GM11168 (cell line): Measurements from ENCODE around the gene NMT1.

Experiments
- in situ Hi-C: fragments of 300-500 bp; cut with MboI; formaldehyde crosslinking; loops from one replicate; pipeline ENCODE4 v1.12.0; 2022; ENCODE audit warnings: low sequenced_read_pairs; ENCODE audit not compliant: unreplicated experiment

Gene NMT1

GRCh38 chr17:45147581-45148182 lies 86.6 kb downstream of the NMT1 start:
- in situ Hi-C loops = loop anchor here (10.0 kb wide), 1 partner anchor 47 kb away; no protein-coding TSS in a partner anchor

DNA sequence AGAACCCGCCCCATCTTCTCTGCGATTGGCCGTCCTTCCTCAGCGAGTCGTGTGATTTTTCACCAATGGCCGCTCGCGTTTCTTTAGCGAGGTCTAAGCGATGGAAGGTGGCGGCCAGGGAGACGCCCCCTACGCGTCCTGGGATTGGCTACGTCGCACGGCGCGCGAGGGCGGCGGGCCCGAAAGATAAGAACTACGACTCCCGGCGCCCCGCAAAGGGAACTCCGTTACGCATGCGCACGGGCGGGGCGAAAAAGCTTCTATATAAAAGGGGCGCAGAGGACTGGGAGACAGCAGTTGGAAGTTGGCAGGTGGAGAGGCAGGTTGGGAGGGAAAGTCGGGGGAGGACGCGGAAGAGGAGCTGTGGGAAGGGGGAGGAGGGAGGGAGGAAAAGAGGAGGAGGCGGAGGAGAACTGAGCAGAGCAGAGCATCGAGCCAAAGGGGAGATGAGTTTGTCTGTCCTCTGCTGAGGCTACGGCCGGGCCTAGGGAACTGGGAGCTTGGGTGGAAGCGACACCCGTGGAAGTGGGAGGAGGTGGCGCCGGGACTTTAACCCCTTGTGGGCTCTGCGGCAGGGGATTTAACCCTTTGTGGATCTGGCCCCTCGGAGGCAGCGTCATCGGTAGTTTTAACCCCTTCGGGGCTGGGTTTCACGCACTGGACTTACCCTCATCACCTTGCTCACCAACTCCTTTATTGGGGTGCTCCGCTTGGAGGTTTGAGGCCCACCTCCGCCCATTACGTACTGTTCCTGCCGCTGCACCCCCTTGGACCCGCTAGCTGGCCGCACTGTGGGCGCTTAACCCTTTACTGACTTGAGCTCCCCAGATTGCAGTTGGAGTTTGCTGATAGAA lies 87.3 kb downstream of the NMT1 start, which contains the start of gene HEXIM1:
Gene HEXIM1 (plus strand): TSS at position 293 of the 854 bp plus-strand sequence. CDS start 716 bp downstream, outside the sequence.
- in situ Hi-C loops = loop anchor here (10.0 kb wide), 1 partner anchor 46 kb away; no protein-coding TSS in a partner anchor

- in situ Hi-C loops = loop anchor here (10.0 kb wide), 1 partner anchor 46 kb away; no protein-coding TSS in a partner anchor
Measured at GRCh38 chr17:45149037-45149668, 88.0 kb downstream of the NMT1 start.

GRCh38 chr17:45149669-45150664 lies 88.8 kb downstream of the NMT1 start:
- in situ Hi-C loops = loop anchor here (10.0 kb wide), 1 partner anchor 45 kb away; no protein-coding TSS in a partner anchor

DNA sequence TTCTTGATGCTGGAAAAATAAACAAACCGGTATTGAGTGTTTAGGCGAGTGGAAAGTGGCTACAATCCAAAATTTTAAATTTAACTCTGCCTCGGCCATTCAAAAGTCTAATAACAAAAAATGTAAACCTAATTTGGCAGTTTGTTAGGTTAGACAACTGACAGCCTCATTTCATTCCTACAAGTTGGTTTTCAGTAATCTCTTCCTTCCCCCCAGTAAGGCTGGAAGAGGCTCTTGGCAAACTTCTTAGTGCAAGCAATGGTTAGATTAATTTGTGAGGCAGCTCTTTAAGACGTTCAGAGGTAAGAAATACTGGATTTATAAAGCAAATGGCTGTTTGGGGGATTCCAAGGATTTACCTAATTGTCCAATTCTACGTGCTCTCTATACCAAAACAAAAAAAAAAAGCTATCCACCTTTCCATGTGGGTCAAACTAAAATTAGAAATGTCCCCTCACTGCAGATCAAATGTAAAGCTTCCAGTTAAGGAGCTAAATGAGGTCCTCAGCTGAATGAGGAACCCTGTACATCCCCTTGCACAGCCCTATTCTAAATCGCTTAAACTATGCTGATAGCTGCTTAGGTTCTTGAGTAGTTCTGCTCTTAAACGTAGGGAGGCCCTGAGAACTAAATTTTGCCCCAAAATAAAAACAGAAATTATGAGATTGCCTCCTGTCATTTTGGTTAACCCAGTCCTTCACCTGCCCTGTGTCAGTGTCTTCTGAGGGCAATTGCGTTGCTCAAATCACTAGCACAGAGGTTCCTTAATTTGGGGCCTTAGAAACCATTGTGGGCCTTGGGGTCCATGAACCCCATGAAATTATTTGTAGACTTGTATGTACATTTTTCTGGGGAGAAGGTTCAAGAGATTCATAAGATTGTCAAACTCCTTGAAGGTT lies 90.0 kb downstream of the NMT1 start:
- in situ Hi-C loops = no loop called here

- in situ Hi-C loops = no loop called here
Measured at GRCh38 chr17:45155029-45155428, 93.9 kb downstream of the NMT1 start.

- in situ Hi-C loops = no loop called here
Measured at GRCh38 chr17:45155483-45155882, 94.4 kb downstream of the NMT1 start.

- in situ Hi-C loops = no loop called here
Measured at GRCh38 chr17:45156242-45156641, 95.1 kb downstream of the NMT1 start.
